Naive thymus-derived CD4-positive, alpha-beta T cell (primary cell): ENCODE results near the gene DNAAF2. TPM values are rescaled to one million over a fixed set of nuclear protein-coding genes. Genes with fewer than 3 reads are reported as not detected.
"Not testable (repeated sequence)": the region's sequence is repeated elsewhere in the genome, so short reads cannot be mapped to it uniquely, and the experiment has no call there.

Experiments
- ATAC-seq: fragments of 150-1000 bp; cut with Tn5 transposase; 2 replicates; pipeline ENCODE4 v1.10.0; 2021; ENCODE audit warnings: mild to moderate bottlenecking, moderate library complexity
- CTCF ChIA-PET: fragments of 350-600 bp; sonication (Branson Sonifier 250); formaldehyde crosslinking; loops from one replicate; lab custom pipeline; 2021; ENCODE audit warnings: antibody characterized with exemption; lab: Charles Lee
- POLR2A ChIA-PET: fragments of 350-600 bp; sonication (Branson Sonifier 250); formaldehyde crosslinking; loops from one replicate; lab custom pipeline; 2021; ENCODE audit warnings: antibody characterized with exemption, inconsistent platforms; lab: Charles Lee
- DNase-seq, 9 donors: peaks; one replicate each; pipeline versions ENCODE4 v3.0.0 to v3.0.0-alpha.2; 2020 to 2022; ENCODE audit warnings: mixed read lengths in 1 of 9
- H3K27ac ChIP-seq: one replicate; pipeline ENCODE4 v1.7.0; 2013; ENCODE audit warnings: mild to moderate bottlenecking, low read depth, low read length, moderate library complexity
- H3K27me3 ChIP-seq, 2 donors: one replicate each; pipeline ENCODE4 v1.7.0; 2013; ENCODE audit warnings: low read length in 2 of 2, mild to moderate bottlenecking in 2 of 2, moderate library complexity in 2 of 2; ENCODE audit not compliant: control insufficient read depth in 2 of 2, insufficient read depth in 2 of 2
- H3K36me3 ChIP-seq, 3 experiments: 1 replicate in 2 of 3; 2 replicates in 1 of 3; pipeline ENCODE4 v1.7.0; 2013; ENCODE audit warnings: low read length in 3 of 3, mild to moderate bottlenecking in 3 of 3, moderate library complexity in 1 of 3; ENCODE audit not compliant: insufficient read depth in 3 of 3, control insufficient read depth in 2 of 3
- H3K4me1 ChIP-seq, 2 donors: one replicate each; pipeline ENCODE4 v1.7.0; 2013; ENCODE audit warnings: low read length in 2 of 2, mild to moderate bottlenecking in 2 of 2, moderate library complexity in 1 of 2; ENCODE audit not compliant: control insufficient read depth in 2 of 2, insufficient read depth in 2 of 2
- H3K4me3 ChIP-seq: 2 replicates; pipeline ENCODE4 v1.7.0; 2013; ENCODE audit warnings: mild to moderate bottlenecking, low read length
- H3K9me3 ChIP-seq, 3 experiments: 1 replicate in 2 of 3; 2 replicates in 1 of 3; pipeline ENCODE4 v1.7.0; 2013; ENCODE audit warnings: low read length in 3 of 3; ENCODE audit not compliant: control insufficient read depth in 2 of 3
- H3K27ac Mint-ChIP-seq, 9 donors: one replicate each; pipeline ENCODE4 v1.8.0; 2020 to 2022; ENCODE audit warnings: mixed read lengths in 9 of 9, mild to moderate bottlenecking in 8 of 9, moderate library complexity in 5 of 9, inconsistent platforms in 2 of 9
- H3K27me3 Mint-ChIP-seq, 5 donors: one replicate each; pipeline ENCODE4 v1.8.0; 2021 to 2022; ENCODE audit warnings: mixed read lengths in 5 of 5, mild to moderate bottlenecking in 1 of 5
- H3K36me3 Mint-ChIP-seq, 5 donors: one replicate each; pipeline ENCODE4 v1.8.0; 2020 to 2022; ENCODE audit warnings: mixed read lengths in 5 of 5, mild to moderate bottlenecking in 3 of 5, inconsistent platforms in 1 of 5
- H3K4me1 Mint-ChIP-seq, 7 donors: one replicate each; pipeline ENCODE4 v1.8.0; 2020 to 2022; ENCODE audit warnings: mixed read lengths in 7 of 7, mild to moderate bottlenecking in 3 of 7, inconsistent platforms in 1 of 7
- H3K4me3 Mint-ChIP-seq, 10 donors: one replicate each; pipeline ENCODE4 v1.8.0; 2020 to 2022; ENCODE audit warnings: mild to moderate bottlenecking in 10 of 10, mixed read lengths in 10 of 10, moderate library complexity in 6 of 10, inconsistent platforms in 2 of 10
- H3K9me3 Mint-ChIP-seq, 11 donors: one replicate each; pipeline ENCODE4 v1.8.0; 2020 to 2022; ENCODE audit warnings: mixed read lengths in 11 of 11, mild to moderate bottlenecking in 4 of 11, inconsistent platforms in 1 of 11, moderate library complexity in 1 of 11
- intact Hi-C, 2 donors: fragments of 100-400 bp; cut with micrococcal nuclease; formaldehyde crosslinking; loops; one replicate each; pipeline ENCODE4 v1.15.1; 2023
- polyA plus RNA-seq, 2 donors: library from polyadenylated mRNA; unstranded; fragments of 300-500 nt; fragmentation: Illumina TruSeq; gene quantifications; one replicate each; pipeline ENCODE4 v1.2.3, GENCODE V29; 2021
- total RNA-seq, 6 experiments: library from RNA in 5 of 6; stranded (reverse) in 5 of 6; gene quantifications; 1 replicate in 5 of 6; 2 replicates in 1 of 6; pipeline ENCODE4 v1.2.3 and lab custom pipeline; 2021 to 2026

Gene DNAAF2
- total and polyA plus RNA-seq, 7 experiments from 2014 or later: 7.1 to 15.8 (median 10.1) TPM

- no peak for DNase-seq
- no peaks in the 10 kb centered on the region for H3K27me3 Mint-ChIP-seq
- no peak for ATAC-seq
- CTCF ChIA-PET: no interaction called here
- H3K4me1 Mint-ChIP-seq: no peaks in the 10 kb centered on the region
- Histone ChIP-seq H3K27me3 (no peaks in the 10 kb centered on the region), H3K4me1 (no peaks in the 10 kb centered on the region), H3K9me3 (no peaks in the 10 kb centered on the region), H3K4me3 (no peak overlapping the region), H3K27ac (no peak overlapping the region), H3K36me3 (no peaks in the 10 kb centered on the region)
- H3K27ac Mint-ChIP-seq: no peak overlapping the region
- no peaks in the 10 kb centered on the region for H3K9me3 Mint-ChIP-seq
- POLR2A ChIA-PET: no interaction called here
- no peak overlapping the region for H3K4me3 Mint-ChIP-seq
- intact Hi-C loops: no loop called here
- H3K36me3 Mint-ChIP-seq: peaks cover 0 to 2% (median 0%) of the 10 kb centered on the region in 5 donors
These were observed 24.7 kb upstream of the DNAAF2 start for GRCh38 chr14:49659526-49660455.

GRCh38 chr14:49657500-49657899, 22.5 kb upstream of the DNAAF2 start:
- H3K9me3 Mint-ChIP-seq, H3K27me3 Mint-ChIP-seq, H3K36me3 Mint-ChIP-seq, intact Hi-C loops, H3K36me3 ChIP-seq, CTCF ChIA-PET, H3K9me3 ChIP-seq, DNase-seq, H3K4me3 Mint-ChIP-seq, H3K27ac ChIP-seq, H3K4me1 ChIP-seq, H3K4me1 Mint-ChIP-seq, H3K4me3 ChIP-seq, H3K27me3 ChIP-seq, H3K27ac Mint-ChIP-seq, ATAC-seq: not testable (repeated sequence)
- POLR2A ChIA-PET: interaction anchor here (0.6 kb wide), 1 partner anchor 1137 kb away, joined by 4 read pairs; no protein-coding TSS in a partner anchor

DNA sequence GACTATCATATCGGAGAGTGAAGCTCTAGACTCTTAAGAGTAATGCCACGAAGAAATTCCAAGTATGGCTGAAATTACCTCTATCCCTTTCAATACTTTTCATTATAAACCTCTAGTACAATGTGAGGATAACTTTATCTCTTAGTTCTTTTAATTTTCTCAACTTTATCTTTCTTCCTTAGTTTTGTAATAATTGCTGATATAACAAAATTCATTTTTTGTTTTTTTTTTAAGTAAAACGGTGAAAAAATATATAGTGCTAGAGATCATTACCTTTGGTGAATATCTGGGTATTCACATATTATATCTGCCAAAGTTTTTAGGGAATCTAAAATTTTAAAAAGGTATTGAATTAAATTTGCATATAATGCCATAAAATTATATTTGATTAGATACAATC, 19.5 kb upstream of the DNAAF2 start:
- no peaks in the 10 kb centered on the region for H3K9me3 ChIP-seq
- H3K4me1 Mint-ChIP-seq: peaks cover 0 to 3% (median 0%) of the 10 kb centered on the region in 7 donors
- no peaks in the 10 kb centered on the region for H3K27me3 ChIP-seq
- H3K27ac ChIP-seq: no peak overlapping the region
- H3K27me3 Mint-ChIP-seq: no peaks in the 10 kb centered on the region
- no peak overlapping the region for H3K4me3 Mint-ChIP-seq
- no peak overlapping the region for H3K27ac Mint-ChIP-seq
- DNase-seq (no peak), ATAC-seq (no peak)
- H3K9me3 Mint-ChIP-seq: no peaks in the 10 kb centered on the region
- peaks cover 0 to 7% (median 0%) of the 10 kb centered on the region in 5 donors for H3K36me3 Mint-ChIP-seq
- ChIA-PET POLR2A (no interaction called here), CTCF (no interaction called here)
- intact Hi-C loops: no loop called here
- H3K4me3 ChIP-seq: no peak overlapping the region
- no peaks in the 10 kb centered on the region for H3K36me3 ChIP-seq
- H3K4me1 ChIP-seq: no peaks in the 10 kb centered on the region

DNA sequence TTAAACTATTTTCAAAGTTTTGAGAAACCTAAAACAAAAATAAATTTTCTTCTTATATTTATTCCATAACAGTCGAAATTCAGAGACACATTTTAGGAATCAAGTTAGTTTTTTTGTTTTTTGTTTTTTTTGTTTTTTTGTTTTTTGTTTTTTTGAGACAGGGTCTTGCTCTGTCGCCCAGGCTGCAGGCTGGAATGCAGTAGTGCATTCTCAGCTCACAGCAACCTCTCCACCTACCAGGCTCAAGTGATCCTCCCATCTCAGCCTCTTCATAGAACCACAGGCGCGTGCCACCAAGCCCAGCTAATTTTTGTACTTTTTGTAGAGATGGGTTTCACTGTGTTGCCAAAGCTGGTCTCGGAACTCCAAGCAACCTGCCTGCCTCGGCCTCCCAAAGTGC, 18.5 kb upstream of the DNAAF2 start:
- H3K9me3 ChIP-seq: no peaks in the 10 kb centered on the region
- no peak overlapping the region for H3K4me3 ChIP-seq
- POLR2A ChIA-PET: no interaction called here
- H3K27me3 Mint-ChIP-seq: no peaks in the 10 kb centered on the region
- no peaks in the 10 kb centered on the region for H3K36me3 ChIP-seq
- ATAC-seq (no peak), DNase-seq (no peak)
- H3K27ac Mint-ChIP-seq: no peak overlapping the region
- CTCF ChIA-PET: no interaction called here
- peaks cover 0 to 3% (median 0%) of the 10 kb centered on the region in 7 donors for H3K4me1 Mint-ChIP-seq
- no peak overlapping the region for H3K4me3 Mint-ChIP-seq
- H3K27ac ChIP-seq: no peak overlapping the region
- intact Hi-C loops: no loop called here
- no peaks in the 10 kb centered on the region for H3K4me1 ChIP-seq
- H3K9me3 Mint-ChIP-seq: no peaks in the 10 kb centered on the region
- H3K36me3 Mint-ChIP-seq: peaks cover 0 to 7% (median 0%) of the 10 kb centered on the region in 5 donors
- no peaks in the 10 kb centered on the region for H3K27me3 ChIP-seq

- DNase-seq: no peak
- peaks cover 28 to 61% (median 49%) of the 10 kb centered on the region in 7 donors for H3K4me1 Mint-ChIP-seq
- peaks cover 4 to 16% (median 13%) of the 10 kb centered on the region in 5 donors for H3K36me3 Mint-ChIP-seq
- peaks cover 0 to 3% (median 0%) of the 10 kb centered on the region in 3 experiments for H3K36me3 ChIP-seq
- peaks cover 7 to 10% of the 10 kb centered on the region in 2 donors for H3K4me1 ChIP-seq
- no peaks in the 10 kb centered on the region for H3K27me3 Mint-ChIP-seq
- H3K27ac Mint-ChIP-seq: peak overlapping the region in 8 of 9 donors; percentile 14 to 81 (median 40)
- POLR2A ChIA-PET: interaction anchor here (1.2 kb wide), 1 partner anchor 124 kb away, joined by 3 read pairs; no protein-coding TSS in a partner anchor
- H3K9me3 ChIP-seq: no peaks in the 10 kb centered on the region
- H3K4me3 Mint-ChIP-seq: no peak overlapping the region
- H3K9me3 Mint-ChIP-seq: no peaks in the 10 kb centered on the region
- H3K27me3 ChIP-seq: no peaks in the 10 kb centered on the region
- intact Hi-C loops: no loop called here
- H3K4me3 ChIP-seq: no peak overlapping the region
- CTCF ChIA-PET: interaction anchor here (1.0 kb wide), 1 partner anchor 56 kb away, joined by 3 read pairs; the partner anchor contains the start of gene RPS29
- H3K27ac ChIP-seq: no peak overlapping the region
- no peak for ATAC-seq
These were observed 7.1 kb upstream of the DNAAF2 start for GRCh38 chr14:49642163-49642562.

DNA sequence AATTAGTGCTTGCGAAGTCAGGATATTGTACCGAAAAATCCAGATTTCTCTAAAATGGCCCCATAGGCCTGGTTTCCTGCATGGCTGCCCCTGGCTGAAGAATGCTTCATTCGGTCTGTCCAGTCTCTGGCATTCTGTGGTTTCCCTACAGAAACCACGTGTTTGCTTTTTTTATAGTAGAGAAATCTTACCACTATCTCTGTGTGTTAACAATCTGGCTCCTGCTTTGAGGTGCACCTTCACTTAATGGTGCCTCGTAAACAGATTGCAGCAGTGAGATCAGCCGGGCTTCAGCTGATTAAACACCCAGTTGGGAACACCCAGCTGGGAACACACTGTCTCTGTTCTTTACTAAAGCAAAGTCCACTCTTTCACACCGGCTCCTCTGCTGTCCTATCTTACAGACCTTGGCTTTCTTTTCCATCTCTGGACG, 6.7 kb upstream of the DNAAF2 start:
- Mint-ChIP-seq H3K36me3 (peaks cover 4 to 15% (median 13%) of the 10 kb centered on the region in 5 donors), H3K27me3 (no peaks in the 10 kb centered on the region), H3K4me1 (peaks cover 30 to 61% (median 49%) of the 10 kb centered on the region in 7 donors), H3K9me3 (no peaks in the 10 kb centered on the region), H3K4me3 (no peak overlapping the region), H3K27ac (peak overlapping the region in 8 of 9 donors; percentile 14 to 81 (median 40))
- ChIA-PET CTCF (interaction anchor here (1.0 kb wide), 1 partner anchor 56 kb away, joined by 3 read pairs; the partner anchor contains the start of gene RPS29), POLR2A (interaction anchor here (0.6 to 1.2 kb wide), 4 partner anchors 21 to 125 kb away, joined by 3 to 4 read pairs (median 3); partner anchors contain the start of genes MGAT2 and RPL36AL)
- H3K27me3 ChIP-seq: no peaks in the 10 kb centered on the region
- intact Hi-C loops: no loop called here
- ATAC-seq: no peak
- no peak overlapping the region for H3K4me3 ChIP-seq
- no peak for DNase-seq
- peaks cover 7 to 13% of the 10 kb centered on the region in 2 donors for H3K4me1 ChIP-seq
- peaks cover 0 to 3% (median 0%) of the 10 kb centered on the region in 3 experiments for H3K36me3 ChIP-seq
- H3K27ac ChIP-seq: no peak overlapping the region
- no peaks in the 10 kb centered on the region for H3K9me3 ChIP-seq
